ENCODE results near the gene HUNK.

DNA sequence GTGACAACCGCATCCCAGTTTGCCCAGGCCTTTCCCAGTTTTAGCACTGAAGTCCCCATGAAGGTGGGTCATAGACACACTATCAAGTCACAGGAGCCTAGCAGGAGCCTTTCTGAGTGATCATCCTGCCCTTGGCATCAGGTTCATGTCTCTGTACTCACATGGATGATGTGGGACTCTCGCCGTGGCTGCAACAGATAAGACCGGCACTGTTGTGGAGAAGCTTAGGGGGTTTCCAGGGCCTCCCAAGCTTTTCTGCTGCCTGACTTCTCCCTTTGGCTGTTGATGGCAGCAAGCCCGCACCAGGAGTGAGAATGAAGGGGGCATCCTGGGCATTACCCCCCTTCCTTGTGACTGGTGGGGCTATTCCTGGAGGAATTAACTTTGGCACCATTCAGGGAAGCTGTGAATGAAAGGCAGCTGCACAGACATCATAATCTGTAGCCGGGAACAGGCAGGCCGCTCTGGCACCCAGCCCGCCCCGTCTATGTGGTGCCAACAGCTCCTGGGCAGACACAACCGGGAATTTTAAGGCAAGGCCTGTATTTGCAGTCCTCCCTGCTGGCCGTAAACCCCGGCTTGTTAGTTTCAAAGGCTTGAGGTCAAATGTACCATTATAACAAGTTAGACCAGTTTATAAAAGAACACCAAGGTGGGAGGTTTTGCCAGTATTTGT, 148.6 kb downstream of the HUNK start:
- TF ChIP-seq, protein P1, sequence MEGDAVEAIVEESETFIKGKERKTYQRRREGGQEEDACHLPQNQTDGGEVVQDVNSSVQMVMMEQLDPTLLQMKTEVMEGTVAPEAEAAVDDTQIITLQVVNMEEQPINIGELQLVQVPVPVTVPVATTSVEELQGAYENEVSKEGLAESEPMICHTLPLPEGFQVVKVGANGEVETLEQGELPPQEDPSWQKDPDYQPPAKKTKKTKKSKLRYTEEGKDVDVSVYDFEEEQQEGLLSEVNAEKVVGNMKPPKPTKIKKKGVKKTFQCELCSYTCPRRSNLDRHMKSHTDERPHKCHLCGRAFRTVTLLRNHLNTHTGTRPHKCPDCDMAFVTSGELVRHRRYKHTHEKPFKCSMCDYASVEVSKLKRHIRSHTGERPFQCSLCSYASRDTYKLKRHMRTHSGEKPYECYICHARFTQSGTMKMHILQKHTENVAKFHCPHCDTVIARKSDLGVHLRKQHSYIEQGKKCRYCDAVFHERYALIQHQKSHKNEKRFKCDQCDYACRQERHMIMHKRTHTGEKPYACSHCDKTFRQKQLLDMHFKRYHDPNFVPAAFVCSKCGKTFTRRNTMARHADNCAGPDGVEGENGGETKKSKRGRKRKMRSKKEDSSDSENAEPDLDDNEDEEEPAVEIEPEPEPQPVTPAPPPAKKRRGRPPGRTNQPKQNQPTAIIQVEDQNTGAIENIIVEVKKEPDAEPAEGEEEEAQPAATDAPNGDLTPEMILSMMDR (IDR thresholded peaks at IDR 0.05): no peak
- TF ChIP-seq ZFX (IDR thresholded peaks at IDR 0.05; ENCODE audit: borderline replicate concordance): no peak

All from 22Rv1 (cell line).